ENCODE measurements around the gene NPLOC4.

Gene NPLOC4

GRCh38 chr17:81509972-81510784, 126.7 kb downstream of the NPLOC4 start:
- Histone ChIP-seq H3K27ac (ENCODE audit: insufficient read depth, low read length, poor library complexity, severe bottlenecking) (peak overlapping the region; percentile 77), H3K4me3 (ENCODE audit: insufficient read depth, low read depth, low read length, poor library complexity, severe bottlenecking) (peak overlapping the region; percentile 67), H3K36me3 (ENCODE audit: control insufficient read depth, insufficient read depth, low read length) (peaks cover 28% of the 10 kb centered on the region), H3K9me3 (ENCODE audit: control insufficient read depth, low read length) (no peaks in the 10 kb centered on the region), H3K4me1 (ENCODE audit: control insufficient read depth, insufficient read depth, low read length, poor library complexity, severe bottlenecking) (peaks cover 35% of the 10 kb centered on the region), H3K27me3 (replicated peaks; ENCODE audit: control insufficient read depth, insufficient read depth, low read length, poor library complexity, severe bottlenecking) (no peaks in the 10 kb centered on the region)
- DNase-seq, result no peak

GRCh38 chr17:81509207-81509971, 127.5 kb downstream of the NPLOC4 start:
- H3K36me3 ChIP-seq (ENCODE audit: control insufficient read depth, insufficient read depth, low read length), result peaks cover 28% of the 10 kb centered on the region
- peak overlapping the region; percentile 77 for H3K27ac ChIP-seq (ENCODE audit: insufficient read depth, low read length, poor library complexity, severe bottlenecking)
- peak in 1 of 3 donors; percentile 13 for DNase-seq
- no peaks in the 10 kb centered on the region for H3K9me3 ChIP-seq (ENCODE audit: control insufficient read depth, low read length)
- H3K27me3 ChIP-seq (replicated peaks; ENCODE audit: control insufficient read depth, insufficient read depth, low read length, poor library complexity, severe bottlenecking), result no peaks in the 10 kb centered on the region
- H3K4me3 ChIP-seq (ENCODE audit: insufficient read depth, low read depth, low read length, poor library complexity, severe bottlenecking), result peak overlapping the region; percentile 67
- peaks cover 32% of the 10 kb centered on the region for H3K4me1 ChIP-seq (ENCODE audit: control insufficient read depth, insufficient read depth, low read length, poor library complexity, severe bottlenecking)

GRCh38 chr17:81508639-81509206, 128.2 kb downstream of the NPLOC4 start:
- Histone ChIP-seq H3K9me3 (ENCODE audit: control insufficient read depth, low read length) (no peaks in the 10 kb centered on the region), H3K27me3 (replicated peaks; ENCODE audit: control insufficient read depth, insufficient read depth, low read length, poor library complexity, severe bottlenecking) (no peaks in the 10 kb centered on the region), H3K36me3 (ENCODE audit: control insufficient read depth, insufficient read depth, low read length) (peaks cover 28% of the 10 kb centered on the region), H3K4me3 (ENCODE audit: insufficient read depth, low read depth, low read length, poor library complexity, severe bottlenecking) (peak overlapping the region; percentile 67), H3K4me1 (ENCODE audit: control insufficient read depth, insufficient read depth, low read length, poor library complexity, severe bottlenecking) (peaks cover 32% of the 10 kb centered on the region), H3K27ac (ENCODE audit: insufficient read depth, low read length, poor library complexity, severe bottlenecking) (peak overlapping the region; percentile 77)
- DNase-seq, result no peak

Measured in effector memory CD4-positive, alpha-beta T cell (primary cell).